CD8-positive, alpha-beta memory T cell (primary cell): ENCODE results near the gene IFITM5. TPM values are rescaled to one million over a fixed set of nuclear protein-coding genes. Genes with fewer than 3 reads are reported as not detected.
A peak's percentile ranks its signal among the peaks of the same experiment; 100 is the strongest.
"Not testable (repeated sequence)": the region's sequence is repeated elsewhere in the genome, so short reads cannot be mapped to it uniquely, and the experiment has no call there.

Source experiments
- CTCF ChIA-PET: fragments of 350-600 bp; sonication (Branson Sonifier 250); formaldehyde crosslinking; loops from one replicate; lab custom pipeline; 2021; ENCODE audit warnings: antibody characterized with exemption; lab: Charles Lee
- POLR2A ChIA-PET: fragments of 350-600 bp; sonication (Branson Sonifier 250); formaldehyde crosslinking; loops from one replicate; lab custom pipeline; 2021; ENCODE audit warnings: antibody characterized with exemption; lab: Charles Lee
- DNase-seq, 5 donors: peaks; one replicate each; pipeline versions ENCODE4 v3.0.0 to v3.0.0-alpha.2; 2020 to 2022; ENCODE audit warnings: mixed read lengths in 1 of 5
- H3K27ac ChIP-seq: one replicate; pipeline ENCODE4 v1.7.0; 2013; ENCODE audit warnings: low read depth, mild to moderate bottlenecking, low read length, moderate library complexity
- H3K27me3 ChIP-seq: 2 replicates; pipeline ENCODE4 v1.7.0; 2013; ENCODE audit warnings: low read length, mild to moderate bottlenecking; ENCODE audit not compliant: insufficient read depth, poor library complexity, severe bottlenecking
- H3K36me3 ChIP-seq: 2 replicates; pipeline ENCODE4 v1.7.0; 2013; ENCODE audit warnings: mild to moderate bottlenecking, low read length, moderate library complexity; ENCODE audit not compliant: insufficient read depth
- H3K4me1 ChIP-seq: 2 replicates; pipeline ENCODE4 v1.7.0; 2013; ENCODE audit warnings: mild to moderate bottlenecking, low read length, moderate library complexity; ENCODE audit not compliant: insufficient read depth
- H3K4me3 ChIP-seq: 2 replicates; pipeline ENCODE4 v1.7.0; 2013; ENCODE audit warnings: mild to moderate bottlenecking, low read length
- H3K9me3 ChIP-seq: 2 replicates; pipeline ENCODE4 v1.7.0; 2013; ENCODE audit warnings: mild to moderate bottlenecking, low read length
- H3K27ac Mint-ChIP-seq, 8 donors: one replicate each; pipeline ENCODE4 v1.8.0; 2020 to 2021; ENCODE audit warnings: mixed read lengths in 8 of 8, mild to moderate bottlenecking in 6 of 8, inconsistent platforms in 3 of 8, moderate library complexity in 3 of 8
- H3K27me3 Mint-ChIP-seq, 2 donors: one replicate each; pipeline ENCODE4 v1.8.0; 2020 to 2021; ENCODE audit warnings: mixed read lengths in 2 of 2, mild to moderate bottlenecking in 1 of 2, moderate library complexity in 1 of 2
- H3K36me3 Mint-ChIP-seq, 3 donors: one replicate each; pipeline ENCODE4 v1.8.0; 2020 to 2021; ENCODE audit warnings: mixed read lengths in 3 of 3, inconsistent platforms in 1 of 3, mild to moderate bottlenecking in 1 of 3
- H3K4me1 Mint-ChIP-seq, 3 donors: one replicate each; pipeline ENCODE4 v1.8.0; 2020 to 2021; ENCODE audit warnings: mixed read lengths in 3 of 3, inconsistent platforms in 1 of 3, mild to moderate bottlenecking in 1 of 3
- H3K4me3 Mint-ChIP-seq, 7 donors: one replicate each; pipeline ENCODE4 v1.8.0; 2020 to 2021; ENCODE audit warnings: mixed read lengths in 7 of 7, mild to moderate bottlenecking in 6 of 7, moderate library complexity in 4 of 7, inconsistent platforms in 2 of 7
- H3K9me3 Mint-ChIP-seq, 5 donors: one replicate each; pipeline ENCODE4 v1.8.0; 2020 to 2022; ENCODE audit warnings: mixed read lengths in 5 of 5, mild to moderate bottlenecking in 3 of 5, moderate library complexity in 2 of 5, inconsistent platforms in 1 of 5
- polyA plus RNA-seq: library from polyadenylated mRNA; unstranded; fragments of 300-500 nt; fragmentation: Illumina TruSeq; gene quantifications from one replicate; pipeline ENCODE4 v1.2.3, GENCODE V29; 2021
- total RNA-seq, 2 experiments: library from RNA; stranded (reverse); gene quantifications; one replicate each; pipeline ENCODE4 v1.2.3, GENCODE V29; 2021

Gene IFITM5
- total and polyA plus RNA-seq, 3 experiments from 2014 or later = not detected

DNA sequence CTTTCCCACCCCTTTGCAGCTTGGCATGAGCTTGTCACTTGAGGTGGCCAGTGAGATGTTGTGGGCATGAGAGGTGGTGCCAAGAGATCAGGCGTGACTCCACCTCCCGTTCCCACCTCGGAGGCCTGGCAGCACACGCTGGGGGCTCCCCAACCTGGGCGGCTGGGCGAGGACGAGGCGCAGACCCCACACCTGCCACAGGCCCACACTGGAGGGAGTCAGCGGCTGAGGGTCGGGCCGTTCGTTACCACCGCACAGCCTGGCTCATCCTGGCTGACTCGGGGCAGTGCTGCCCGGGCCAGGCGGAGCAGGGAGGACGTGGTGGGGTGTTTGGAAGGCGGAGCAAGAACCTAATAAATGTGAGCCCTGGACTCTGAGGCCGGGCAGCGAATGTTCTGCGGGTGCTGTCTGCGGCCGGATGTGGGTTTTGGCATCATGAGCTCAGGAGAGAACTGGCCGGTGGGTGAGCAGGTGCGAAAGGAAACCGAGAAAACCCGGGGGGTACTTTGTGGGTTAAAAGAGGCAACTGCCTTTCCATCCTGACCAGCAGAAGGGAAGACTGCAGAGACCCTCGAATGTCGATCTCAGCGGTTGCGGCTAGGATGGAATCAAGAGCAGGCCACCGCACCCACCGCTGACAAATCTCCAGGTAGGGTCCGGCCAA is 31.5 kb upstream of the IFITM5 start:
- DNase-seq = no peak
- Histone ChIP-seq H3K4me1 (peaks cover 45% of the 10 kb centered on the region), H3K4me3 (peak overlapping the region; percentile 41), H3K27me3 (no peaks in the 10 kb centered on the region), H3K27ac (peak overlapping the region; percentile 72), H3K36me3 (no peaks in the 10 kb centered on the region), H3K9me3 (no peaks in the 10 kb centered on the region)
- H3K9me3 Mint-ChIP-seq = no peaks in the 10 kb centered on the region
- ChIA-PET CTCF (interaction anchor here (0.7 to 2.2 kb wide), 6 partner anchors 8 to 80 kb away, joined by 3 to 12 read pairs (median 5); no protein-coding TSS in a partner anchor), POLR2A (interaction anchor here (0.6 kb wide), 1 partner anchor 42 kb away, joined by 3 read pairs; the partner anchor contains the start of gene PGGHG)
- peaks cover 52 to 62% (median 62%) of the 10 kb centered on the region in 3 donors for H3K4me1 Mint-ChIP-seq
- no peaks in the 10 kb centered on the region for H3K36me3 Mint-ChIP-seq
- peak overlapping the region; percentile 65 to 97 (median 78) for H3K27ac Mint-ChIP-seq
- no peaks in the 10 kb centered on the region for H3K27me3 Mint-ChIP-seq
- H3K4me3 Mint-ChIP-seq = peak overlapping the region; percentile 40 to 82 (median 73)

DNA sequence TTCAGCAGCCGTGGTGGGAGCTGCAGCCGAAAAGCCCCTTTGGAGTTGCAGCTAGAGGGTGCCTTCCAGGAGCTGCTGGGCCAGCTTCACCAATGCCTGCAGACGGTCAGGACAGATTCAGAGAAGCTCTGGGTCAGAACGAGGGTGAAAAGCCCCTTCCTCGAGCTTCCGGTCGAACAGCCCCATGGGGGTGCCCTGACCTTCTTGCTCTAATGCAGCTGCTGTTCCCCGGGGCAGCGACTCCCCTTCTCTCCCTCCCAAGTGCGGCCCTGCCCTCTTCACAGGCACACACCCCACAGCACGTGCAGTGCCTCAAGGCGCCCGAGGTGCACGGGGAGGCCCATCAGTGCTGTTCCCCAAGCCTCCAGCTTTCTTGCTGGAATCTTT is 31.0 kb upstream of the IFITM5 start:
- Histone ChIP-seq H3K9me3 (no peaks in the 10 kb centered on the region), H3K4me1 (peaks cover 49% of the 10 kb centered on the region), H3K36me3 (no peaks in the 10 kb centered on the region), H3K4me3 (no peak overlapping the region), H3K27me3 (no peaks in the 10 kb centered on the region), H3K27ac (peak overlapping the region; percentile 72)
- H3K27ac Mint-ChIP-seq = peak overlapping the region in 3 of 8 donors; percentile 56 to 82 (median 75)
- H3K4me3 Mint-ChIP-seq = peak overlapping the region in 3 of 7 donors; percentile 73 to 82 (median 73)
- no peaks in the 10 kb centered on the region for H3K27me3 Mint-ChIP-seq
- H3K4me1 Mint-ChIP-seq = peaks cover 54 to 66% (median 65%) of the 10 kb centered on the region in 3 donors
- POLR2A ChIA-PET = interaction anchor here (1.4 kb wide), 1 partner anchor 26 kb away, joined by 5 read pairs; no protein-coding TSS in a partner anchor
- no peaks in the 10 kb centered on the region for H3K9me3 Mint-ChIP-seq
- DNase-seq = no peak
- no peaks in the 10 kb centered on the region for H3K36me3 Mint-ChIP-seq
- CTCF ChIA-PET = interaction anchor here (0.7 to 2.2 kb wide), 8 partner anchors 9 to 80 kb away, joined by 3 to 12 read pairs (median 4); no protein-coding TSS in a partner anchor

DNA sequence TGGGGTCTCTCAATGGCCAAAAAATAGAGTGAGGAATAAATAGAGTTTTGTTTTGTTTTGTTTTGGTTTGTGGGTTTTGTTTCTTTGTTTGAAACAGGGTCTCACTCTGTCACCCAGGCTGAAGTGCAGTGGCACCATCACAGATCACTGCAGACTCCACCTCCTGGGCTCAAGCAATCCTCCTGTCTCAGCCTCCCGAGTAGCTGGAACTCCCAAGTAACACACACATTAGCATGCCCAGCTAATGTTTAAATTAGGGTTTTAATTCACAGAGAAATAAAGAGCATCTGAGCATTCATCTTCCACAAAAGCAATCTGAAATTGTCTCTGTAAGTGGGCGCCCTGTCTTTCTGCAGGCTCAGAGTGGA is 30.5 kb upstream of the IFITM5 start:
- Mint-ChIP-seq H3K27me3 (no peaks in the 10 kb centered on the region), H3K27ac (peak overlapping the region in 7 of 8 donors; percentile 48 to 90 (median 78)), H3K36me3 (no peaks in the 10 kb centered on the region), H3K4me1 (peaks cover 57 to 68% (median 67%) of the 10 kb centered on the region in 3 donors), H3K4me3 (peak overlapping the region in 6 of 7 donors; percentile 26 to 51 (median 33)), H3K9me3 (no peaks in the 10 kb centered on the region)
- DNase-seq = no peak
- Histone ChIP-seq H3K9me3 (no peaks in the 10 kb centered on the region), H3K27ac (peak overlapping the region; percentile 72), H3K4me3 (no peak overlapping the region), H3K4me1 (peaks cover 50% of the 10 kb centered on the region), H3K27me3 (no peaks in the 10 kb centered on the region), H3K36me3 (no peaks in the 10 kb centered on the region)
- ChIA-PET CTCF (interaction anchor here (1.0 to 2.2 kb wide), 6 partner anchors 9 to 54 kb away, joined by 3 to 12 read pairs (median 5); no protein-coding TSS in a partner anchor), POLR2A (interaction anchor here (1.4 kb wide), 1 partner anchor 26 kb away, joined by 5 read pairs; no protein-coding TSS in a partner anchor)

DNA sequence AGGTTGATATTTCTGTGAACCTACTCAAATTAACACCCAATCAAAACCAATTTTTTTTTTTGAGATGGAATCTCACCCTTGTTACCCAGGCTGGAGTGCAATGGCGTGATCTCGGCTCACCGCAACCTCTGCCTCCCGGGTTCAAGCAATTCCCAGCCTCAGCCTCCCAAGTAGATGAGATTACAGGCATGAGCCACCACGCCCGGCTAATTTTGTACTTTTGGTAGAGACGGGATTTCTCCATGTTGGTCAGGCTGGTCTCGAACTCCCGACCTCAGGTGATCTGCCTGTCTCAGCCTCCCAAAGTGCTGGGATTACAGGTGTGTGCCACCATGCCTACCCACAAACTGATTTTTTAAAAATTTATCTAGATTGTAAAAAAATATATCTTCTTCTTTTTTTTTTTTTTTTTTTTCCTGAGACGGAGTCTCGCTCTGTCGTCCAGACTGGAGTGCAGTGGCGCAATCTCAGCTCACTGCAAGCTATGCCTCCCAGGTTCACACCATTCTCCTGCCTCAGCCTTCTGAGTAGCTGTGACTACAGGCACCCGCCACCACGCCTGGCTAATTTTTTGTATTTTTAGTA is 29.3 kb upstream of the IFITM5 start:
- POLR2A ChIA-PET = interaction anchor here (0.7 to 1.4 kb wide), 2 partner anchors 14 to 27 kb away, joined by 5 read pairs; no protein-coding TSS in a partner anchor
- H3K4me3 ChIP-seq, H3K9me3 Mint-ChIP-seq, DNase-seq, H3K27me3 ChIP-seq, H3K36me3 Mint-ChIP-seq, H3K36me3 ChIP-seq, H3K27me3 Mint-ChIP-seq, H3K9me3 ChIP-seq: not testable (repeated sequence)
- peak overlapping the region; percentile 65 for H3K27ac ChIP-seq
- H3K4me1 ChIP-seq = peaks cover 61% of the 10 kb centered on the region
- Mint-ChIP-seq H3K4me1 (peaks cover 64 to 78% (median 72%) of the 10 kb centered on the region in 3 donors), H3K27ac (peak overlapping the region in 5 of 8 donors; percentile 67 to 92 (median 90)), H3K4me3 (peak overlapping the region in 2 of 7 donors; percentile 24 to 28)
- CTCF ChIA-PET = interaction anchor here (0.9 to 2.2 kb wide), 5 partner anchors 12 to 78 kb away, joined by 4 to 12 read pairs (median 6); no protein-coding TSS in a partner anchor

GRCh38 chr11:328012-328411 is 28.7 kb upstream of the IFITM5 start:
- H3K27ac ChIP-seq = peak overlapping the region; percentile 65
- CTCF ChIA-PET = interaction anchor here (0.7 to 2.1 kb wide), 6 partner anchors 11 to 77 kb away, joined by 3 to 10 read pairs (median 4); no protein-coding TSS in a partner anchor

DNA sequence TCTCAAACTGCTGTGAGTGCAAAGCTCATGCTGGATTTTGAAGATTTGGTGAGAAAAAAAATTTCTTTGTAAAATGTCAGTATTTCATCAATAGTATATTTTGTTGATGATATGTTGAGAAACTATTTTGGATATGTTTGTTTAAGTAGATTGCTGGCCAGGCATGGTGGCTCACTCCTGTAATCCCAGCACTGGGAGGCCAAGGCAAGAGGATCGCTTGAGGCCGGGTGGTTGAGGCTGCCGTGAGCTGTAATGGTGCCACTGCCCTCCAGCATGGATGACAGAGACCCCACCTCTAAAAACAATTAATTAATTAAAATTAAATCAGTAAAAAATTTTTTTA is 28.2 kb upstream of the IFITM5 start:
- peak overlapping the region; percentile 90 to 99 (median 95) for H3K27ac Mint-ChIP-seq
- Histone ChIP-seq H3K27ac (peak overlapping the region; percentile 78), H3K4me1 (peaks cover 61% of the 10 kb centered on the region), H3K27me3 (no peaks in the 10 kb centered on the region), H3K4me3 (peak overlapping the region; percentile 55), H3K9me3 (no peaks in the 10 kb centered on the region), H3K36me3 (no peaks in the 10 kb centered on the region)
- peak overlapping the region; percentile 27 to 81 (median 59) for H3K4me3 Mint-ChIP-seq
- ChIA-PET POLR2A (interaction anchor here (0.8 to 1.5 kb wide), 4 partner anchors 11 to 123 kb away, joined by 3 to 7 read pairs (median 4); partner anchors contain the start of genes PTDSS2 and SIGIRR), CTCF (interaction anchor here (0.7 to 2.1 kb wide), 7 partner anchors 11 to 123 kb away, joined by 3 to 10 read pairs (median 3); no protein-coding TSS in a partner anchor)
- no peaks in the 10 kb centered on the region for H3K27me3 Mint-ChIP-seq
- H3K36me3 Mint-ChIP-seq = no peaks in the 10 kb centered on the region
- peaks cover 64 to 77% (median 64%) of the 10 kb centered on the region in 3 donors for H3K4me1 Mint-ChIP-seq
- no peaks in the 10 kb centered on the region for H3K9me3 Mint-ChIP-seq
- no peak for DNase-seq

More at GRCh38 chr11:328012-328411, 28.7 kb upstream of the IFITM5 start:
- peaks cover 61% of the 10 kb centered on the region for H3K4me1 ChIP-seq
- no peak overlapping the region for H3K4me3 ChIP-seq
- peak overlapping the region in 5 of 8 donors; percentile 23 to 91 (median 63) for H3K27ac Mint-ChIP-seq
- POLR2A ChIA-PET = interaction anchor here (0.8 to 1.5 kb wide), 3 partner anchors 11 to 122 kb away, joined by 3 to 7 read pairs (median 4); partner anchors contain the start of genes PTDSS2 and SIGIRR
- H3K9me3 ChIP-seq = no peaks in the 10 kb centered on the region
- no peaks in the 10 kb centered on the region for H3K36me3 Mint-ChIP-seq
- DNase-seq = no peak
- no peaks in the 10 kb centered on the region for H3K27me3 ChIP-seq
- no peaks in the 10 kb centered on the region for H3K27me3 Mint-ChIP-seq
- H3K4me1 Mint-ChIP-seq = peaks cover 64 to 78% (median 68%) of the 10 kb centered on the region in 3 donors
- H3K9me3 Mint-ChIP-seq = no peaks in the 10 kb centered on the region
- peak overlapping the region in 1 of 7 donors; percentile 56 for H3K4me3 Mint-ChIP-seq
- no peaks in the 10 kb centered on the region for H3K36me3 ChIP-seq

- ChIA-PET CTCF (interaction anchor here (0.7 to 2.1 kb wide), 7 partner anchors 10 to 124 kb away, joined by 3 to 10 read pairs (median 3); no protein-coding TSS in a partner anchor), POLR2A (interaction anchor here (0.8 to 1.5 kb wide), 4 partner anchors 10 to 123 kb away, joined by 3 to 7 read pairs (median 4); partner anchors contain the start of genes PTDSS2 and SIGIRR)
- Mint-ChIP-seq H3K27me3 (no peaks in the 10 kb centered on the region), H3K9me3 (no peaks in the 10 kb centered on the region), H3K4me3 (peak overlapping the region; percentile 27 to 81 (median 73)), H3K36me3 (no peaks in the 10 kb centered on the region), H3K27ac (peak overlapping the region; percentile 90 to 99 (median 95)), H3K4me1 (peaks cover 62 to 73% (median 64%) of the 10 kb centered on the region in 3 donors)
- H3K27ac ChIP-seq = peak overlapping the region; percentile 78
- H3K4me1 ChIP-seq = peaks cover 61% of the 10 kb centered on the region
- no peaks in the 10 kb centered on the region for H3K9me3 ChIP-seq
- H3K27me3 ChIP-seq = no peaks in the 10 kb centered on the region
- peak overlapping the region; percentile 55 for H3K4me3 ChIP-seq
- peak; percentile 48 to 86 (median 77) for DNase-seq
- H3K36me3 ChIP-seq = no peaks in the 10 kb centered on the region
Observed at GRCh38 chr11:326842-327580, 27.7 kb upstream of the IFITM5 start.
